GM12875 (cell line): ENCODE data around the gene ZFP14.
"Not testable (repeated sequence)": the region's sequence is repeated elsewhere in the genome, so short reads cannot be mapped to it uniquely, and the experiment has no call there.

ENCODE experiments used
- H3K4me3 ChIP-seq: one replicate; pipeline ENCODE4 v1.5.1; 2011; ENCODE audit warnings: low read depth, low read length, control low read depth

ZFP14 gene

GRCh38 chr19:36311098-36311760, 67.8 kb downstream of the ZFP14 start:
- not testable (repeated sequence) for H3K4me3 ChIP-seq

GRCh38 chr19:36310416-36310990, 68.5 kb downstream of the ZFP14 start:
- not testable (repeated sequence) for H3K4me3 ChIP-seq

GRCh38 chr19:36309759-36310158, 69.2 kb downstream of the ZFP14 start:
- H3K4me3 ChIP-seq, result not testable (repeated sequence)

GRCh38 chr19:36309309-36309708, 69.7 kb downstream of the ZFP14 start:
- not testable (repeated sequence) for H3K4me3 ChIP-seq

- not testable (repeated sequence) for H3K4me3 ChIP-seq
Observed at GRCh38 chr19:36292317-36292716, 86.7 kb downstream of the ZFP14 start.
